ENCODE measurements around the gene YBX2. TPM values are rescaled to one million over a fixed set of nuclear protein-coding genes. Genes with fewer than 3 reads are reported as not detected.
"Not testable (repeated sequence)": the region's sequence is repeated elsewhere in the genome, so short reads cannot be mapped to it uniquely, and the experiment has no call there.

YBX2 gene
- total RNA-seq, 1 donor from 2014 or later: not detected

DNA sequence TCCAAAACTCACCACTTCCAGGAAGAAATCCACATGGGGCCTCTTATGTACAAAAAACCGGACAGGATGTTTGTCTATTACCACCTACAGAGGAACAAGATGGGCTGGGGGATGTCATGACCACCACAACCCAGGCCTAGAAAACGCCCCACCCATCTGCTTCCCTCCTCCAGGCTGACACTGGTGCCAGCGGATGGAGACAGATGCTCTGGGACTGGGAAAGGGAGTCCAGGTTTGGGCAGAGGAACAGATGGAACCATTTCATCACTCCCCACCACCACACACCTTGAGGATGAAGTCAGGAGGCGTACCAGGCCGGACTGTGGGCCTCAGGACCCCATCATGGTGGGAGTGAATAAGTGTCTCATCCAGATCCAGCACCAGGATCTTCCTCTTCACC lies 47.7 kb downstream of the YBX2 start:
- intact Hi-C loops (cut with DNase I): no loop called here
- H3K36me3 ChIP-seq: peaks cover 23 to 32% of the 10 kb centered on the region in 2 donors
- no peak overlapping the region for H3K27ac ChIP-seq
- H3K4me1 ChIP-seq: peaks cover 10 to 23% of the 10 kb centered on the region in 2 donors
- TF ChIP-seq, protein P1, sequence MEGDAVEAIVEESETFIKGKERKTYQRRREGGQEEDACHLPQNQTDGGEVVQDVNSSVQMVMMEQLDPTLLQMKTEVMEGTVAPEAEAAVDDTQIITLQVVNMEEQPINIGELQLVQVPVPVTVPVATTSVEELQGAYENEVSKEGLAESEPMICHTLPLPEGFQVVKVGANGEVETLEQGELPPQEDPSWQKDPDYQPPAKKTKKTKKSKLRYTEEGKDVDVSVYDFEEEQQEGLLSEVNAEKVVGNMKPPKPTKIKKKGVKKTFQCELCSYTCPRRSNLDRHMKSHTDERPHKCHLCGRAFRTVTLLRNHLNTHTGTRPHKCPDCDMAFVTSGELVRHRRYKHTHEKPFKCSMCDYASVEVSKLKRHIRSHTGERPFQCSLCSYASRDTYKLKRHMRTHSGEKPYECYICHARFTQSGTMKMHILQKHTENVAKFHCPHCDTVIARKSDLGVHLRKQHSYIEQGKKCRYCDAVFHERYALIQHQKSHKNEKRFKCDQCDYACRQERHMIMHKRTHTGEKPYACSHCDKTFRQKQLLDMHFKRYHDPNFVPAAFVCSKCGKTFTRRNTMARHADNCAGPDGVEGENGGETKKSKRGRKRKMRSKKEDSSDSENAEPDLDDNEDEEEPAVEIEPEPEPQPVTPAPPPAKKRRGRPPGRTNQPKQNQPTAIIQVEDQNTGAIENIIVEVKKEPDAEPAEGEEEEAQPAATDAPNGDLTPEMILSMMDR (IDR thresholded peaks at IDR 0.05): no peak
- no peak overlapping the region for H3K4me3 ChIP-seq
- no peak for DNase-seq (ENCODE audit: low spot score in 2 of 2)
- no peaks in the 10 kb centered on the region for H3K9me3 ChIP-seq
- H3K27me3 ChIP-seq: no peaks in the 10 kb centered on the region

DNA sequence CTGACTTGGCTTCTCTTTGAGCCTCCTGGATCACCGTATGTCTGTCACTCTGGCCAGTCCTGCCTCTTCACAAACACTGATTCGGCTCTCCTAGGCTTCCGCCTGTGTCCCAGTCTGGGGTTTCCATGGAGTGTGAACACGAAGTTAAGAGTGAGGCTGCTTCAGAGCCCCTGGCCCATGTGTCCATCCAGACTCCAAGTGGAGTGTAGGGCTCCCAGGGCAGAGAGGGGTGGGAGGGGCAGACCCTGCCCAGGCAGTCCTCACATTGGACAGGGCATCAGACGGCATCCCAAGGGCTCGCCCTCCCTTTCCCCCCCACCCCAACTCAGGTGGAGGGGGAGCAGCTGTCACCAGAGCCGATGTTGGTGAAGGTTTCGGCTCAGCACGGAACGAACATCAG lies 50.6 kb downstream of the YBX2 start:
- H3K4me3 ChIP-seq: peak overlapping the region; percentile 69 to 71
- not testable (repeated sequence) for H3K27me3 ChIP-seq; DNase-seq (ENCODE audit: low spot score in 2 of 2); H3K9me3 ChIP-seq
- H3K36me3 ChIP-seq: peaks cover 26 to 42% of the 10 kb centered on the region in 2 donors
- H3K27ac ChIP-seq: peak overlapping the region; percentile 88 to 94
- H3K4me1 ChIP-seq: peaks cover 8 to 20% of the 10 kb centered on the region in 2 donors
- intact Hi-C loops (cut with DNase I): loop anchor here (1.0 to 5.0 kb wide), 4 partner anchors 7 to 443 kb away; partner anchors contain the start of genes CTDNEP1, KCTD11, POLR2A and TP53

GRCh38 chr17:7243453-7243729 lies 51.0 kb downstream of the YBX2 start:
- H3K4me1 ChIP-seq: peaks cover 8 to 20% of the 10 kb centered on the region in 2 donors
- TF ChIP-seq, protein P1 (IDR thresholded peaks at IDR 0.05): no peak

DNA sequence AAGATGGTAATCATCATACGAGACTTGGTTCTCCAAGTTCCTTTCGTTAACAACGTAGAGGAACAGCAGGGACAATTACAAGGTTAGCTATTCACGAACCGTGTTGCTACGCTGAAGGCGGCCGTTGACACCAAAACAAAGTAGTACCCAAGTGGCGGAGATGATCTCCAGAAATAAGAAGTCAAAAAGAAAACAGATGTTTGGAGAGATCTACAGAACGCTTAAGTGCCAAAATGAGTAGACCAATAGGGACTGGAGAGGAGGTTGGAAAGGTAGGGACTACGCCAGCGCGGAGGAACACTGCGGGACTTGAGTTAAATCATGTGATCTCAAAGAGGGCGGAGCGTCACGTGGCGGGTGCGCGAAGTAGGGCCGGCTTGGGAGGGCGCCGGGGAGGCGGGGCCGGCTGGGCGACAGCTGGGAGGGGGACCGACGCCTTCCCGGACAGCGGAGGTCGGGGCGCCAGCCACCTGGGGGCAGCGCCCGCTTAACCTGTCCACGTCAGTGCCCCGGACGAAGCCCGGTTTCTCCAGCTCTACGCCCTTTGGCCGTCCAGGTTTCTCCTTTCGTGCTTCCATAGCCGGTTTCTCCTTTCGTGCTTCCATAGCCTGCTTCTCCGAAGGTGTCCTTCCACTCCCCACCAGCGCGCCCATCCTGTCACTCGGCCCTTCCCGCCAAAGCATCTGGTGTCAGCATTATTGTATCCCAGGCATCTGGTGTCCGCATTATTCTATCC lies 51.6 kb downstream of the YBX2 start:
- DNase-seq (ENCODE audit: low spot score in 2 of 2): peak; percentile 74 to 98
- TF ChIP-seq, protein P1 (IDR thresholded peaks at IDR 0.05): no peak
- Histone ChIP-seq H3K4me3 (peak overlapping the region; percentile 69 to 71), H3K36me3 (peaks cover 26 to 42% of the 10 kb centered on the region in 2 donors), H3K9me3 (no peaks in the 10 kb centered on the region), H3K27me3 (no peaks in the 10 kb centered on the region), H3K27ac (peak overlapping the region; percentile 88 to 94), H3K4me1 (peaks cover 8 to 20% of the 10 kb centered on the region in 2 donors)
- intact Hi-C loops (cut with DNase I): loop anchor here (1.0 to 5.0 kb wide), 4 partner anchors 8 to 444 kb away; partner anchors contain the start of genes CTDNEP1, KCTD11, POLR2A and TP53

More at GRCh38 chr17:7243453-7243729, 51.0 kb downstream of the YBX2 start:
- intact Hi-C loops (cut with DNase I): loop anchor here (1.0 to 5.0 kb wide), 4 partner anchors 8 to 443 kb away; partner anchors contain the start of genes CTDNEP1, KCTD11, POLR2A and TP53
- peak overlapping the region; percentile 88 to 94 for H3K27ac ChIP-seq
- H3K4me3 ChIP-seq: peak overlapping the region; percentile 69 to 71
- no peaks in the 10 kb centered on the region for H3K9me3 ChIP-seq
- DNase-seq (ENCODE audit: low spot score in 2 of 2): no peak
- H3K27me3 ChIP-seq: no peaks in the 10 kb centered on the region
- peaks cover 26 to 42% of the 10 kb centered on the region in 2 donors for H3K36me3 ChIP-seq

DNA sequence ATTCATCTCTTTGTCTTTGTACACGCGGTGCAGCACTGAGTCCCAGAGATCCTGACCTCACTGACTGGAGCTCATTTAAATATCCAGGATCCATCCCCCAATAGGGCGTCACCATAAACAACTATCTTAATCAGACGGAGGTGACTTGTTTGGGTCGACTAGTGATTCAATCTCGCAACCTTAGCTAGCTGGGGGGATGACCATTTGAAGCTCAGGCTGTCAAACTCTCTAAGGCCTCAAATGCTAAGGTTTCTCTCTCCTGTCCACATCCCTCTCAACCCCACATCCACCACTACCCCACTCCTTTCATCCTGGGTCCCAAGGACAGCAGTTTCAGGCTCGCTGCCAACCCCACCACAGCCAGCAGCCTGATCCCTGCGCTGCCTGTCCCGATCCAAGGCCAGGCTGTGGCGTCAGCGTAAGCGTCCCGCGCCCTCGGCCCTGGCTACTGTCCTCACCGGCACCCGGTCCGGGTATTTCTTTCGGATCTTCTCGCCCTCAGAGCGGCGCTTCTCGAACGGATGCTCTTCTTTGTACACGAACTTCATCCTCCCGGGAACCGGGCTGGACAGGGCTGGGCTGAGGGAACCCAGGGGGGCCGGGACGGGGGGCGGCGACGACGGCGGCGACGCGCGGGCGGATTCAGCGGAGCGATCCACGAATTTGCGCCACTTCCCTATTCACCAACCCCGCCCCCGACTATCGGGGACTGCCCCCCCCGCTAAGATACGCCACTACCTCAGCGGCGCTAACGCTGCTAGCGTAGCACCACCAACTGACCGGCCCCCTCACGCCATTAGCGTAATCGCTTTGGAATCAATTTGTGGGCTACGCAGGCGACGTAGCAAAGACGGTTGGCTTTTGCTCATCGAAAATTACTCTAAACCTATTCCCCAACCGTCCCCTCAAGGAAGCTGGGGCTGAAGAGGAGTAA lies 52.4 kb downstream of the YBX2 start, which contains the start of gene GABARAP:
Gene GABARAP (minus strand): TSS at position 667 of the 934 bp plus-strand sequence. CDS start 119 bp downstream, at position 548.
- intact Hi-C loops (cut with DNase I): loop anchor here (2.0 to 5.0 kb wide), 3 partner anchors 110 to 445 kb away; partner anchors contain the start of genes KCTD11, POLR2A and TP53
- Histone ChIP-seq H3K9me3 (no peaks in the 10 kb centered on the region), H3K36me3 (peaks cover 26 to 42% of the 10 kb centered on the region in 2 donors), H3K27me3 (no peaks in the 10 kb centered on the region), H3K4me3 (peak within 1 kb of the TSS; percentile 69 to 71), H3K4me1 (peaks cover 12 to 20% of the 10 kb centered on the region in 2 donors), H3K27ac (peak within 1 kb of the TSS; percentile 88 to 94)
- DNase-seq (ENCODE audit: low spot score in 2 of 2): peak; percentile 68 to 97
- TF ChIP-seq, protein P1 (IDR thresholded peaks at IDR 0.05): no peak

Measured in ascending aorta (tissue), 2 donors.